Measurements from ENCODE around the gene ELF2. TPM values are rescaled to one million over a fixed set of nuclear protein-coding genes. Genes with fewer than 3 reads are reported as not detected.

Gene ELF2
- total and polyA plus RNA-seq, 2 donors (not counting 3 experiments of a cell fraction or from before 2014, with no cell fraction given) = 16.4 to 35.1 TPM

DNA sequence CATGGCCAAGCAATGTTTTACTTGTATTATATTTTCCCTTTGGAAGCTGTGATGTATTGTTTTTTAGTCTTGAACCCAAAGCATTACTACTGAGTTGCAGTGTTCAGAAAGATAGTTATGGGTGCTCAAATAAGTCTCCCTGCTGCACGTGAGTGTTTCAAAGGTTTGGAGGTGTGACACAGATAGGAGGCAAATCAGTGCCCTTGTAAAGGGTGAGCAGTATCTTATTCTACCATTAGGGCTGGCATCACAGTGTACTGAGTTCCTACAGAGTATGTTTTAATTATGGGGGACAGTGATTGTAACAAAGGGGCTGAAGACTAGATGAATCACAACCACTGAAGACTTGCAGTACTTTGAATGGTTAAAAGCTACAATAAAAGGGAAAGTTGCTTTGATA is 123.1 kb downstream of the ELF2 start:
- no peak for TF ChIP-seq GATA2 (IDR thresholded peaks at IDR 0.05; ENCODE audit: insufficient read depth, insufficient read length, low read depth, low read length)
- TF ChIP-seq MYC (IDR thresholded peaks at IDR 0.05; ENCODE audit: low read depth, low read length) = no peak
- TF ChIP-seq POLR2A (IDR thresholded peaks at IDR 0.05; ENCODE audit: low read depth, low read length) = no peak
- no peak for DNase-seq (ENCODE audit: low read depth, low spot score)
- Histone ChIP-seq H3K9me1 (replicated peaks; ENCODE audit: control insufficient read depth, extremely low read depth, insufficient read depth, low read length) (no peaks in the 10 kb centered on the region), H3K27ac (ENCODE audit: insufficient read depth, low read depth, low read length) (no peak overlapping the region), H3K27me3 (ENCODE audit: control insufficient read depth in 2 of 2, insufficient read depth in 2 of 2, low read length in 2 of 2) (no peaks in the 10 kb centered on the region), H3K4me1 (ENCODE audit: control insufficient read depth, extremely low read depth, insufficient read depth, low read length) (peaks cover 5% of the 10 kb centered on the region), H3K9ac (replicated peaks; ENCODE audit: extremely low read depth, insufficient read depth, low read length) (no peak overlapping the region), H3K36me3 (ENCODE audit: control insufficient read depth in 2 of 2, extremely low read depth in 1 of 2, insufficient read depth in 2 of 2, low read length in 2 of 2) (peaks cover 2% of the 10 kb centered on the region in 2 experiments), H3K9me3 (replicated peaks; ENCODE audit: control insufficient read depth, insufficient read depth, low read length) (no peaks in the 10 kb centered on the region), H4K20me1 (replicated peaks; ENCODE audit: control insufficient read depth, extremely low read depth, insufficient read depth, low read length) (no peaks in the 10 kb centered on the region), H2AFZ (ENCODE audit: low read depth, low read length) (no peak overlapping the region), H3K79me2 (ENCODE audit: control insufficient read depth, insufficient read depth, low read length) (peaks cover 9% of the 10 kb centered on the region), H3K4me3 (replicated peaks in 1 of 3; ENCODE audit: insufficient read depth in 1 of 3, low read depth in 1 of 3, low read length in 3 of 3) (no peak overlapping the region), H3K4me2 (ENCODE audit: insufficient read depth, low read length) (no peak overlapping the region)
- POLR2A ChIA-PET = no interaction called here
- intact Hi-C loops (cut with micrococcal nuclease) (no loop called here), dilution Hi-C loops (cut with MboI; ENCODE audit: extremely low pct_ligation_motif_present, low sequenced_read_pairs) (no loop called here)
- CTCF ChIA-PET = interaction anchor here (0.6 to 4.1 kb wide), 5 partner anchors 11 to 242 kb away, joined by 3 to 33 read pairs (median 4); no protein-coding TSS in a partner anchor
- no peak for FAIRE-seq
- no TSS peak for BruUV-seq (replicated peaks)

DNA sequence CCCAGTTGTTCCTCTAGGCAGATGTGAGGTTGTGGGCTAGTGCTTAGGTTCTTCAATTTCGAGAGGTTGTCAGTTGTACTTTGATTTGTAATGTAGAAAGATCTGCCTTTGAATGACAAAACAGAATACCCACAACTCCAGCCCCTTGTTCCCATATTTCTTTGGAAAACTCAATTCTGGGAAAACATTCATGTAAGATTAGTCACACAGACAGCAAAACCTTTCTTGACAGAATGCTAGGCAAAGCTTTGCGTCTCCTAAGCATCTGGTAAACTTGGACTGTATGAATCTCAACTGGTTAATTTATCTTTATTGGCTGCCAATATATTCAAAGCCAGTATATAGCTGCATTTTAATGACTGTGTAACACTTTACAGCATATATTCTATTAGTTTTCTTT is 126.6 kb downstream of the ELF2 start:
- FAIRE-seq = no peak

More for the DNA sequence above, 126.6 kb downstream of the ELF2 start:
- H3K9me3 ChIP-seq (replicated peaks; ENCODE audit: control insufficient read depth, insufficient read depth, low read length) = no peaks in the 10 kb centered on the region
- POLR2A ChIA-PET = interaction anchor here (0.7 to 0.8 kb wide), 2 partner anchors 11 to 567 kb away, joined by 6 to 7 read pairs; no protein-coding TSS in a partner anchor
- H3K36me3 ChIP-seq (ENCODE audit: control insufficient read depth in 2 of 2, extremely low read depth in 1 of 2, insufficient read depth in 2 of 2, low read length in 2 of 2) = peaks cover 0 to 2% of the 10 kb centered on the region in 2 experiments
- H3K4me1 ChIP-seq (ENCODE audit: control insufficient read depth, extremely low read depth, insufficient read depth, low read length) = peaks cover 5% of the 10 kb centered on the region
- CTCF ChIA-PET = interaction anchor here (1.0 to 2.5 kb wide), 2 partner anchors 10 to 20 kb away, joined by 3 to 14 read pairs; no protein-coding TSS in a partner anchor
- H3K27me3 ChIP-seq (ENCODE audit: control insufficient read depth in 2 of 2, insufficient read depth in 2 of 2, low read length in 2 of 2) = no peaks in the 10 kb centered on the region
- no peak overlapping the region for H3K4me2 ChIP-seq (ENCODE audit: insufficient read depth, low read length)
- TF ChIP-seq POLR2A (IDR thresholded peaks at IDR 0.05; ENCODE audit: low read depth, low read length) = no peak
- TF ChIP-seq POLR2AphosphoS5 (IDR thresholded peaks at IDR 0.05; ENCODE audit: insufficient read depth, low read depth, low read length) = no peak
- no peak for TF ChIP-seq MYC (IDR thresholded peaks at IDR 0.05; ENCODE audit: low read depth, low read length)
- no peak for TF ChIP-seq FOS (IDR thresholded peaks at IDR 0.05; ENCODE audit: borderline replicate concordance, insufficient read depth, low read length)
- TF ChIP-seq, protein P1, sequence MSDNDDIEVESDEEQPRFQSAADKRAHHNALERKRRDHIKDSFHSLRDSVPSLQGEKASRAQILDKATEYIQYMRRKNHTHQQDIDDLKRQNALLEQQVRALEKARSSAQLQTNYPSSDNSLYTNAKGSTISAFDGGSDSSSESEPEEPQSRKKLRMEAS (IDR thresholded peaks at IDR 0.05; ENCODE audit: insufficient read depth, insufficient read length) = no peak
- TF ChIP-seq, protein P2, sequence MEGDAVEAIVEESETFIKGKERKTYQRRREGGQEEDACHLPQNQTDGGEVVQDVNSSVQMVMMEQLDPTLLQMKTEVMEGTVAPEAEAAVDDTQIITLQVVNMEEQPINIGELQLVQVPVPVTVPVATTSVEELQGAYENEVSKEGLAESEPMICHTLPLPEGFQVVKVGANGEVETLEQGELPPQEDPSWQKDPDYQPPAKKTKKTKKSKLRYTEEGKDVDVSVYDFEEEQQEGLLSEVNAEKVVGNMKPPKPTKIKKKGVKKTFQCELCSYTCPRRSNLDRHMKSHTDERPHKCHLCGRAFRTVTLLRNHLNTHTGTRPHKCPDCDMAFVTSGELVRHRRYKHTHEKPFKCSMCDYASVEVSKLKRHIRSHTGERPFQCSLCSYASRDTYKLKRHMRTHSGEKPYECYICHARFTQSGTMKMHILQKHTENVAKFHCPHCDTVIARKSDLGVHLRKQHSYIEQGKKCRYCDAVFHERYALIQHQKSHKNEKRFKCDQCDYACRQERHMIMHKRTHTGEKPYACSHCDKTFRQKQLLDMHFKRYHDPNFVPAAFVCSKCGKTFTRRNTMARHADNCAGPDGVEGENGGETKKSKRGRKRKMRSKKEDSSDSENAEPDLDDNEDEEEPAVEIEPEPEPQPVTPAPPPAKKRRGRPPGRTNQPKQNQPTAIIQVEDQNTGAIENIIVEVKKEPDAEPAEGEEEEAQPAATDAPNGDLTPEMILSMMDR (IDR thresholded peaks at IDR 0.05; ENCODE audit: extremely low read depth in 1 of 2, insufficient read depth in 1 of 2, low read depth in 1 of 2, low read length in 2 of 2) = no peak
- no peak for TF ChIP-seq GATA2 (IDR thresholded peaks at IDR 0.05; ENCODE audit: insufficient read depth, insufficient read length, low read depth, low read length)
- TF ChIP-seq EZH2 (IDR thresholded peaks at IDR 0.05; ENCODE audit: borderline replicate concordance, low read depth, low read length, severe bottlenecking) = no peak
- no peak for TF ChIP-seq JUN (IDR thresholded peaks at IDR 0.05; ENCODE audit: borderline replicate concordance, insufficient read depth, insufficient read length, low read depth)
- H4K20me1 ChIP-seq (replicated peaks; ENCODE audit: control insufficient read depth, extremely low read depth, insufficient read depth, low read length) = no peaks in the 10 kb centered on the region
- no peak overlapping the region for H3K4me3 ChIP-seq (replicated peaks in 1 of 3; ENCODE audit: insufficient read depth in 1 of 3, low read depth in 1 of 3, low read length in 3 of 3)
- BruUV-seq (replicated peaks) = no TSS peak
- no peak overlapping the region for H3K27ac ChIP-seq (ENCODE audit: insufficient read depth, low read depth, low read length)
- dilution Hi-C loops (cut with MboI; ENCODE audit: extremely low pct_ligation_motif_present, low sequenced_read_pairs) = no loop called here
- no peak overlapping the region for H3K9ac ChIP-seq (replicated peaks; ENCODE audit: extremely low read depth, insufficient read depth, low read length)
- H3K79me2 ChIP-seq (ENCODE audit: control insufficient read depth, insufficient read depth, low read length) = peaks cover 8% of the 10 kb centered on the region
- intact Hi-C loops (cut with micrococcal nuclease) = no loop called here
- no peaks in the 10 kb centered on the region for H3K9me1 ChIP-seq (replicated peaks; ENCODE audit: control insufficient read depth, extremely low read depth, insufficient read depth, low read length)
- no peak overlapping the region for H2AFZ ChIP-seq (ENCODE audit: low read depth, low read length)
- DNase-seq (ENCODE audit: low read depth, low spot score) = no peak
